Stimulated activated CD4-positive, alpha-beta T cell treated with anti-CD3 and anti-CD28 coated beads, Interleukin-1b, Interleukin-23, amount 100 ng/mL, for 1 hour (primary cell): ENCODE data around the gene NAALADL2.

Source experiments
- DNase-seq, 2 donors: peaks; one replicate each; pipeline ENCODE4 v3.0.0-alpha.2; 2020; ENCODE audit warnings: low read depth in 2 of 2

Gene NAALADL2

DNA sequence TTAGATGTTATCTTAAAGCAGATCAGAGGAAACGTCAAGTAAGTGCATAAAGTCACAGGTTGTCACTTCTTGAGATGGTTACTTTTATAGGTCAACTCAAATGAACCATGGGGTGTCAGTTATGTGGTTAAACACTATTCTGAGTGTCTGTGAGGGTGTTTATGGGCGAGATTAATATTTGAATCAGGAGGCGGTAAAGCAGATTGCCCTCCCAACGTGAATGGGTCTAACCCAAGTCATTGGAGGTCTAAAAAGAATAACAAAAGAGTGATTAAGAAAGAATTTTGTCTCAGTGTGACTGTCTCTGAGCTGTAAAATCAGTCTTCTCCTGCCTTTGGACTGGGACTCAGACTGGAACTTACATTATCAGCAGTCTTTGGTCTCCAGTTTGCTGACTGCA is 977.5 kb downstream of the NAALADL2 start:
- no peak for DNase-seq

- DNase-seq: no peak
Measured at GRCh38 chr3:175837962-175838361, 978.8 kb downstream of the NAALADL2 start.

- no peak for DNase-seq
Measured at GRCh38 chr3:175839366-175840005, 980.4 kb downstream of the NAALADL2 start.

GRCh38 chr3:175851541-175851940 is 992.4 kb downstream of the NAALADL2 start:
- DNase-seq: no peak

- DNase-seq: no peak
Measured at GRCh38 chr3:175852560-175852959, 993.4 kb downstream of the NAALADL2 start.

DNA sequence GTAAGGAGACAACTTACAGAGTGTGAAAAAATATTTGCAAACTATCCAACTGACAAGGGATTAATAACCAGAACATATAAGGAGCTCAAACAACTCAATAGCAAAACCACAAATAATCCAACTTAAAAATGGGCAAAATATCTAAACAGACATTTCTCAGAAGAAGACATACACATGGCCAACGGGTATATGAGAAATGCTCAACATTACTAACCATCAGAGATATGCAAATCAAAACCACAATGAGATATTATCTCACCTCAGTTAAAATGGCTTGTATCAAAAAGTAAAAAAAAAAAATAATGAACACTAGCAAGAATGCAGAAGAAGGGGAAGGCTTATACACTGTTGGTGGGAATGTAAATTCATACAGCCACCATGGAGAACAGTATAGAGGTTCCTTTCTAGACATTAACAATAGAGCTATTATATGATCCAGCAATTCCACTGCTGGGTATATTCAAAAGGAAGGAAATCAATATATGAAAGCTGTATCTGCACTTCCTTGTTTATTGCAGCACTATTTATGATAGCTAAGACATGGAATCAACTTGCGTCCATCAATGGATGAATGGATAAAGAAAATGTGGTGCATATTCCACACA is 998.6 kb downstream of the NAALADL2 start:
- no peak for DNase-seq
